ENCODE results near the gene MLLT11.

DNA sequence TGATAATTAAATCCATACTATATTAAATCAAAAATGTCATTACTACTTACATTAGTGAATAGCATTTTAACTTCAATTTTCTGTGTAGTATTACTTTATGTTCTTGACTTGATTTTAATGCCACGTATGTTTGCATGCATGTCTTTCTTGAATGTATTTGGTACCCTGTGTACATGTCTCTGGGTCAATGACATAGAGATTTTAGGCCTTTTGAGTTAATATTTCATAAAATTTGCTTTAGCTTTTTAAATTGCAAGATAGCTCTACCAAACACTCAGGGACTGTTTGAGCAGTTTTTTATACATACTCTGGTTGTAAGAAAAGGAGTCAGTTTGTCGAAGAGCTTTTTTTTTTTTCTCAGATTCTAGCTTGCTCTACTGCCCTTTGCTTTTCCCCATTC, 1.5 kb downstream of the MLLT11 start:
- TF ChIP-seq RAD21 (IDR thresholded peaks at IDR 0.05) (no peak), NR2F2 (IDR thresholded peaks at IDR 0.05) (no peak)
- TF ChIP-seq, protein P1, sequence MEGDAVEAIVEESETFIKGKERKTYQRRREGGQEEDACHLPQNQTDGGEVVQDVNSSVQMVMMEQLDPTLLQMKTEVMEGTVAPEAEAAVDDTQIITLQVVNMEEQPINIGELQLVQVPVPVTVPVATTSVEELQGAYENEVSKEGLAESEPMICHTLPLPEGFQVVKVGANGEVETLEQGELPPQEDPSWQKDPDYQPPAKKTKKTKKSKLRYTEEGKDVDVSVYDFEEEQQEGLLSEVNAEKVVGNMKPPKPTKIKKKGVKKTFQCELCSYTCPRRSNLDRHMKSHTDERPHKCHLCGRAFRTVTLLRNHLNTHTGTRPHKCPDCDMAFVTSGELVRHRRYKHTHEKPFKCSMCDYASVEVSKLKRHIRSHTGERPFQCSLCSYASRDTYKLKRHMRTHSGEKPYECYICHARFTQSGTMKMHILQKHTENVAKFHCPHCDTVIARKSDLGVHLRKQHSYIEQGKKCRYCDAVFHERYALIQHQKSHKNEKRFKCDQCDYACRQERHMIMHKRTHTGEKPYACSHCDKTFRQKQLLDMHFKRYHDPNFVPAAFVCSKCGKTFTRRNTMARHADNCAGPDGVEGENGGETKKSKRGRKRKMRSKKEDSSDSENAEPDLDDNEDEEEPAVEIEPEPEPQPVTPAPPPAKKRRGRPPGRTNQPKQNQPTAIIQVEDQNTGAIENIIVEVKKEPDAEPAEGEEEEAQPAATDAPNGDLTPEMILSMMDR (IDR thresholded peaks at IDR 0.05; ENCODE audit: low read depth, low read length, missing input control) = no peak
